Measurements from ENCODE around the gene SPRN.
A peak's percentile ranks its signal among the peaks of the same experiment; 100 is the strongest.
"Not testable (repeated sequence)": the region's sequence is repeated elsewhere in the genome, so short reads cannot be mapped to it uniquely, and the experiment has no call there.

SPRN gene

DNA sequence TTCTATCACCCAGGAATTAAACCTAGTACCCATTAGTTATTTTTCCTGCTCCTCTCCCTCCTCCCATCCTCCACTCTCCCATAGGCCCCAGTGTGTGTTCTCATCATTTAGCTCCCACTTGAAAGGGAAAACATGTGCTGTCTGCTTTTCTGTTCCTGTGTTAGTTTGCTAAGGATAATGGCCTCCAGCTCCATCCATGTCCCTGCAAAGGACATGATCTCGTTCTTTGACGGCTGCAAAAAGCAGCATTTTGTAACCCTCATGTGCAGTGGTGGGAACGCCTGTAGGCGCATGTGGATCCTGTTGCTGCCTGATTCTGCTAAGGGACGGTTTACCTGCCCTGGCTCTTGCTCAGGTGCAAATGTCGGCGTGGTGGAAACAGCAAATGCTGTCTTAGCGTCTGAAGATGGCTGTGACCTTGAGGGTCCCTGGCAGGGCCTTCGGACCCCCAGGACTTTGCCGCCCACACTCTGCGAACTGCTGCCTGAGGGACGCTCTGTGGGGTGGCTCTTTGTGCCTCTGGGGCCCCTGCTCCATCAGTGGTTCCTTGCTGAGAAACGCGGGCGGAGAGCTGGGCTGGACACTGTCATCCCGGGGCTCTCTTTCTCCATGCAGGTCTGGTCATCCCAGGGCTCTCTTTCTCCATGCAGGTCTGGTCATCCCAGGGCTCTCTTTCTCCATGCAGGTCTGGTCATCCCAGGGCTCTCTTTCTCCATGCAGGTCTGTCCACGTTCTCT lies 36.0 kb downstream of the SPRN start:
- H3K27ac ChIP-seq = no peak overlapping the region
- no peak for TF ChIP-seq CTCF (IDR thresholded peaks at IDR 0.05)
- H3K4me3 ChIP-seq = no peak overlapping the region
- no peak for DNase-seq (ENCODE audit: low spot score)

DNA sequence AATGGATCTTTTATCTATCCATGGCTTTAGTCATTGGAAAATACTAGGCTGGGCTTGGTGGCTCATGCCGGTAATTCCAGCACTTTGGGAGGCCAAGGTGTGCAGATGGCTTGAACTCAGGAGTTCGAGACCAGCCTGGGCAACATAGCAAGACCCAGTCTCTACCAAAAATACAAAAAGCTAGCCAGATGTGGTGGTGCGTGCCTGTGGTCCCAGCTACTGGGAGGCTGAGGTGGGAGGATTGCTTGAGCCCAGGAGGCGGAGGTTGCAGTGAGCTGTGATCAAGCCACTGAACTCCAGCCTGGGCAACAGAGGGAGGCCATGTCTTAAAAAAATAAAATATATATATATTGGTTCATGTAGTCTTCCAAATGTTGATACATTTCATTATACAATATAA lies 37.5 kb downstream of the SPRN start:
- not testable (repeated sequence) for H3K4me3 ChIP-seq; H3K27ac ChIP-seq; DNase-seq (ENCODE audit: low spot score)

DNA sequence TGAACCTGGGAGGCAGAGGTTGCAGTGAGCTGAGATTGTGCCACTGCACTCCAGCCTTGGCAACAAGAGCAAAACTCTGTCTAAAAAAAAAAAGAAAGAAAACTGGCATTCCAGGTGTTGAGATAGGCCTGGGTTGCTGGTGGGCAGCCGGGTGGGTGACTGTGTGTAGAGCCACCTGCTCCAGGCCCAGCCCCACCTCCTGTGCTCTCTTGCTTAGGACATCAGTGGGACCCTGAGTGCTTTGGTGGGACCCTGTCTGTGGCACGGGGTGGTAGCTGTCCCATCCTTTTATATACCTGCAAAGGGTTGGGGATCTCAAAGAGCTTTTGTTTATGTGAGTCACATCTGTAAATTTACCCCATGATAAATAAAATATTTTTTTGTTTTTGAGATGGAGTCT lies 39.2 kb downstream of the SPRN start:
- TF ChIP-seq CTCF (IDR thresholded peaks at IDR 0.05) = no peak
- Histone ChIP-seq H3K27ac (no peak overlapping the region), H3K4me3 (no peak overlapping the region)
- peak; percentile 55 for DNase-seq (ENCODE audit: low spot score)

DNA sequence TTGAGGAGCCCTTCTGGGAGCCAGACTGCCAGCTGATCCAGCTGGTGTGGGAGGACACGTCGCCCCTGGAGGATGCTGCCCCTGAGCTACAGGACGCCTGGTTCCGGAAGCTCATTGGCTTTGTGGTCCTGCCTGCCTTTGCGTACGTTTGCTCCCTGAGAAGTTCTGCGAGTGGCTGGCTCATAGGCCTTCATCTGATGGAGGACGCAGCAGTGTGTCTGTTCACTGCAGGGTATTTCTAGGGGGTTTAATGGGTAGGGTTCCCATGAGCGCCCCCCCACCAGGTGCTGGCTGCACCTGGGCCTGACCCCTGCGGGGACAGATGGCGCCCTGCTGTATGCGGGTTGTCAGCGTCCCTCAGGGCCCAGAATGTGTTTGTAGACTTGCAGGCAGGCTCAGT lies 40.4 kb downstream of the SPRN start:
- no peak for DNase-seq (ENCODE audit: low spot score)
- TF ChIP-seq CTCF (IDR thresholded peaks at IDR 0.05) = no peak
- Histone ChIP-seq H3K4me3 (no peak overlapping the region), H3K27ac (no peak overlapping the region)

GRCh38 chr10:133383551-133383950 lies 40.9 kb downstream of the SPRN start:
- no peak for DNase-seq (ENCODE audit: low spot score)
- no peak for TF ChIP-seq CTCF (IDR thresholded peaks at IDR 0.05)
- H3K4me3 ChIP-seq = no peak overlapping the region

DNA sequence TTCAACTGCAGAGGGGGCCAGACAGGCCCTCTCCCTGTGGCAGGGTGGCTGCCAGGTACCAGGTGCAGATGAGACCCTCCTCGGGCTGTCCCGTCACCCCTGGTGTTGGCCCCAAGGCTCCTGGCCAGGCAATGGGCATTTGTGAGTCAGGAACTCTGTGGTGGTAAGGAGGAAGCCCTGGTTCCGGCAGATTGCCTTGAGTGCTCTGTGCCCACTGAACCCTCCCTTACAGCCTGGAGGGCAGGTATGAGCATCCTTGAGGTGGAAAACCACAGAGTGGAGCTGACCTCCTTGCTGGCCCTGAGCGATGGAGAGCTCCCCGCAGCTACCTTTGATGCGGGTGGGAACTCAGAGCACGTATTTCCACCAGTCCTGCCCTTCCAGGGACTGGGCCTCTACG lies 43.4 kb downstream of the SPRN start:
- no peak for TF ChIP-seq CTCF (IDR thresholded peaks at IDR 0.05)
- no peak overlapping the region for H3K4me3 ChIP-seq
- H3K27ac ChIP-seq = no peak overlapping the region
- DNase-seq (ENCODE audit: low spot score) = no peak

More at GRCh38 chr10:133383551-133383950, 40.9 kb downstream of the SPRN start:
- H3K27ac ChIP-seq = no peak overlapping the region

DNA sequence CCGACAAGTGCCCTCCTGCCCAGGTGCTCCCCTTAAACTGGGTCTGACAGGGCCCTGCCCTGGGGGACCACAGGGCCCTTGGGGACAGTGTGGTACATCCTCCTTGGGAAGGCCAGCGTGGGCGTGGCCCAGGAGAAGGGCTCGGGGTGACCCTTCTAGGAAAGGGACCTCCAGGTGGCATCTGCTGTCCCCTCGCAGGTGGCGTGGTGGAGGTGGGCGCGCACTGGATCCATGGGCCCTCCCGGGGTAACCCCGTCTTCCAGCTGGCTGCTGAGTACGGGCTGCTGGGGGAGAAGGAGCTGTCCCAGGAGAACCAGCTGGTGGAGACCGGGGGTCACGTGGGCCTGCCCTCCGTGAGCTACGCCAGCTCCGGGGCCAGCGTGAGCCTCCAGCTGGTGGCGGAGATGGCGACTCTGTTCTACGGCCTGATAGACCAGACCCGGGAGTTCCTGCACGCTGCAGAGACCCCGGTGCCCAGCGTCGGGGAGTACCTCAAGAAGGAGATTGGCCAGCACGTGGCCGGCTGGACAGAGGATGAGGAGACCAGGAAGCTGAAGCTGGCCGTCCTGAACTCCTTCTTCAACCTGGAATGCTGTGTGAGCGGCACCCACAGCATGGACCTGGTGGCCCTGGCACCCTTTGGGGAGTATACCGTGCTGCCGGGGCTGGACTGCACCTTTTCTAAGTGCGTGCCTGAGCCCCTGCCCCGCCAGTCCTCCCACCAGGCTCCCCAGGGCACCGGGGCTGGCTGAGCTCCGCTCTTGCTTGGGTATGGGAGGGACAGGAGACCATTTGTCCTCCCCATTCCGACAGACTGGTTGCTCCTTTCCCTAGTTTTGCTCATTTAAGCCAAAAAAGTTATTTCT lies 44.4 kb downstream of the SPRN start:
- no peak for DNase-seq (ENCODE audit: low spot score)

More for the DNA sequence above, 44.4 kb downstream of the SPRN start:
- no peak for TF ChIP-seq CTCF (IDR thresholded peaks at IDR 0.05)
- Histone ChIP-seq H3K4me3 (peak overlapping the region; percentile 99), H3K27ac (peak overlapping the region in 1 of 2 donors; percentile 95)
